AG04450 (cell line): ENCODE results near the gene MYL7. TPM values are rescaled to one million over a fixed set of nuclear protein-coding genes. Genes with fewer than 3 reads are reported as not detected.
"Not testable (repeated sequence)": the region's sequence is repeated elsewhere in the genome, so short reads cannot be mapped to it uniquely, and the experiment has no call there.

Source experiments
- CTCF ChIA-PET: fragments of 300-600, 350-600 bp; formaldehyde crosslinking; extraction: SDS; loops from one replicate; lab custom pipeline; 2022; ENCODE audit warnings: antibody characterized with exemption, inconsistent platforms; lab: Charles Lee
- POLR2A ChIA-PET: fragments of 350-600 bp; formaldehyde crosslinking; extraction: SDS; loops from one replicate; lab custom pipeline; 2021; ENCODE audit warnings: antibody characterized with exemption, inconsistent platforms; lab: Yijun Ruan, JAX
- DNase-seq: peaks from one replicate; pipeline ENCODE4 v3.0.0-alpha.2; 2011; ENCODE audit warnings: low read depth, low spot score
- H3K27ac ChIP-seq: one replicate; pipeline ENCODE4 v1.5.1; 2012; ENCODE audit warnings: low read depth, low read length, control low read depth
- H3K27me3 ChIP-seq: one replicate; pipeline ENCODE4 v1.6.0; 2012; ENCODE audit warnings: low read length; ENCODE audit not compliant: control insufficient read depth, insufficient read depth
- H3K4me3 ChIP-seq: 2 replicates; pipeline ENCODE4 v1.5.1; 2011; ENCODE audit warnings: mild to moderate bottlenecking, low read depth, low read length, control low read depth
- H3K9me3 ChIP-seq: 2 replicates; pipeline ENCODE4 v1.5.1; 2012; ENCODE audit warnings: low read length; ENCODE audit not compliant: control insufficient read depth, insufficient read depth
- CTCF ChIP-seq: IDR thresholded peaks from 2 replicates; pipeline ENCODE4 v1.5.1; 2011; ENCODE audit warnings: low read depth, low read length, control low read depth, inconsistent platforms
- polyA plus RNA-seq: library from polyadenylated mRNA; depleted of rRNA; stranded (reverse); fragments of >200 nt; gene quantifications from 2 replicates; pipeline ENCODE4 v1.2.3, GENCODE V29; 2011

MYL7 gene
- polyA plus RNA-seq, 1 experiment: not detected

- no peak for DNase-seq
- peaks cover 2% of the 10 kb centered on the region for H3K27me3 ChIP-seq
- H3K27ac ChIP-seq: no peak overlapping the region
- no peak overlapping the region for H3K4me3 ChIP-seq
- peaks cover 12% of the 10 kb centered on the region for H3K9me3 ChIP-seq
- ChIA-PET CTCF (interaction anchor here (1.0 to 2.5 kb wide), 5 partner anchors 11 to 434 kb away, joined by 3 to 18 read pairs (median 3); partner anchors contain the start of gene YKT6), POLR2A (interaction anchor here (0.6 to 0.7 kb wide), 2 partner anchors 32 to 62 kb away, joined by 3 to 10 read pairs; no protein-coding TSS in a partner anchor)
- peak; percentile 44 for TF ChIP-seq CTCF
Measured at GRCh38 chr7:44131173-44132029, 9.7 kb downstream of the MYL7 start.

DNA sequence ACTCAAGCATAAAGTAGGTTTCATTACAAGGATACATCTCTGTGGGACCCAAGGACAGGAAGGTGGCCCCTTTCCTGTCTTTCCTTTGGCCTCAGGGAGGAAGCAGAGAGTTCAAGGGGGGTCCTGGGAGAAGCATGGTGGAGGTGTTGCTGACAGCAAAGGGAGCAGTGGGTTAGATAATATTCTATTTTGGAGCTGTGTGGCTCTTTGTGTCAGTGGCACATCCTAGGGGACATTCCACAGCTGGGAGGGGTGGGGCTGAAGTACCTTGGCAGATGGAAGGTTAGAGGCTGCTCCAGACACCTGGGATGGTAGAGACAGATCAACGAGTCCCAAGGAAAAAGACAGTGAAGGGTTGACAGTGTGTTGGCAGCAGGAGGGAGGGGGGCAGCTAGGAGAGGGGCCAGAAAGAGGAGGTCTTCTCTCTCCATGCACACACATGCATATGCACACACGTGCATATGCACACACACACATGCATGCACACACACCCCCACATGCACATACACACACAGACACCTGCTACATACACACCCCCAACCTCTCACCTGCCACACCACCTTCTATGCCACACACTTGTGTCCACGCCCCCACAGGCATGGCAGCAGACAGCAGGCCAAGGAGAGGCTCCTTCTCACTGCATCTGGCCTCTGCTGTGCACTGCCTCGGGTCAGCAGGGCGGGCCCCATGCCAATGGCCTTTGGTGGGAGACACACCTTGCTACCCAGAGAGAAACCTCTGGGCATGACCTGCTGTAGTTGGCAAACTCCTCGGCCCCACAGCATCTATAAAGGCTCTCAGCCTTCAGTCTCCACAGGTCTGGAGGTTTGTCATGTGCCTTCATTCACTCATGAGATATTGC, 12.2 kb downstream of the MYL7 start:
- no peak overlapping the region for H3K4me3 ChIP-seq
- CTCF ChIA-PET: no interaction called here
- no peak for TF ChIP-seq CTCF
- no peak for DNase-seq
- H3K9me3 ChIP-seq: peaks cover 12% of the 10 kb centered on the region
- H3K27me3 ChIP-seq: peaks cover 2% of the 10 kb centered on the region
- no peak overlapping the region for H3K27ac ChIP-seq
- POLR2A ChIA-PET: no interaction called here

GRCh38 chr7:44127161-44127560, 14.0 kb downstream of the MYL7 start:
- Histone ChIP-seq H3K27me3 (peaks cover 2% of the 10 kb centered on the region), H3K27ac (no peak overlapping the region), H3K9me3 (peaks cover 12% of the 10 kb centered on the region), H3K4me3 (no peak overlapping the region)
- DNase-seq: no peak
- ChIA-PET POLR2A (no interaction called here), CTCF (interaction anchor here (0.5 to 0.7 kb wide), 2 partner anchors 66 to 105 kb away, joined by 3 read pairs; no protein-coding TSS in a partner anchor)
- no peak for TF ChIP-seq CTCF

DNA sequence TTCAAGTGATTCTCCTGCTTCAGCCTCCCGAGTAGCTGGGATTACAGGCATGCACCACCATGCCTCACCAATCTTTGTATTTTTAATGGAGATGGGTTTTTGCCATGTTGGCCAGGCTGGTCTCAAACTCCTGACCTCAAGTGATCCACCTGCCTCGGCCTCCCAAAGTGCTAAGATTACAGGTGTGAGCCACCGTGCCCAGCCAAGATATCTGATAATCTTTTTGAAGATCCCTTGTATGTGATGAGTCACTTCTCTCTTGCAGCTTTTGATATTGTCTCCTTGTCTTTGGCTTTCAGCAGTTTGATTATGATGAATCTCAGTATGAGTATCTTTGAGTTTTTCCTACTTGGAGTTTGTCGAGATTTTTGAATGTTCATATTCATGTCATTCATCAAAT, 14.6 kb downstream of the MYL7 start:
- H3K27me3 ChIP-seq, H3K27ac ChIP-seq, DNase-seq, H3K4me3 ChIP-seq, POLR2A ChIA-PET, CTCF ChIA-PET: not testable (repeated sequence)
- peaks cover 12% of the 10 kb centered on the region for H3K9me3 ChIP-seq

DNA sequence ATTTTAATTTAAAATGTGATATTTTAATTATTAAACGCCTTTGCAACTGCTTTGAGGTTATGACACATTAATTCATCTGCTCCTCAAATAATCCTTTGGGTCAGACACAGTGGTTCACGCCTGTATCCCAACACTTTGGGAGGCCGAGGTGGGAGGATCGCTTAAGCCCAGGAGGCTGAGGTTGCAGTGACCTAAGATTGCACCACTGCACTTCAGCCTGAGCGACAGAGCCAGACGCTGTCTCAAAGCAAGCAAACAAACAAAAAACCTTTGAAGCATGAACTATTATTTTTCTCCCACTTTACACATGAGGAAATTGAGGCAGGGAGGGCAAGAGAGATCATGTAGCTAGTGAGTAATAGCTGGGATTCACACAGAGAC, 16.3 kb downstream of the MYL7 start:
- ChIA-PET POLR2A (interaction anchor here (0.6 kb wide), 1 partner anchor 39 kb away, joined by 3 read pairs; no protein-coding TSS in a partner anchor), CTCF (no interaction called here)
- peaks cover 2% of the 10 kb centered on the region for H3K27me3 ChIP-seq
- TF ChIP-seq CTCF: no peak
- H3K4me3 ChIP-seq: no peak overlapping the region
- H3K27ac ChIP-seq: no peak overlapping the region
- H3K9me3 ChIP-seq: peaks cover 12% of the 10 kb centered on the region
- no peak for DNase-seq
